Stomach (tissue), 9 donors: ENCODE results near the gene ATRNL1. TPM values are rescaled to one million over a fixed set of nuclear protein-coding genes. Genes with fewer than 3 reads are reported as not detected.
"Not testable (repeated sequence)": the region's sequence is repeated elsewhere in the genome, so short reads cannot be mapped to it uniquely, and the experiment has no call there.

Experiments used
- DNase-seq, 2 donors: peaks; one replicate each; pipeline versions ENCODE4 v3.0.0 to v3.0.0-alpha.2; 2013 to 2019
- H3K27ac ChIP-seq, 5 donors: fragments of 200-600 bp in 4 of 5; sonication (generic) in 4 of 5; one replicate each; pipeline ENCODE4 v1.5.1; 2013 to 2019; ENCODE audit warnings: mild to moderate bottlenecking in 1 of 5, moderate library complexity in 1 of 5
- H3K27me3 ChIP-seq, 3 donors: fragments of 200-600 bp; sonication (generic); one replicate each; pipeline ENCODE4 v1.5.1; 2017 to 2019; ENCODE audit warnings: mixed run types in 1 of 3
- H3K36me3 ChIP-seq, 4 donors: fragments of 200-600 bp; sonication (generic); 1 replicate in 3 of 4; 2 replicates in 1 of 4; pipeline ENCODE4 v1.5.1; 2016 to 2019
- H3K4me1 ChIP-seq, 4 donors: fragments of 200-600 bp; sonication (generic); one replicate each; pipeline ENCODE4 v1.5.1; 2016 to 2019
- H3K4me3 ChIP-seq, 4 donors: fragments of 200-600 bp; sonication (generic) in 3 of 4; one replicate each; pipeline ENCODE4 v1.5.1; 2016 to 2019; ENCODE audit warnings: mild to moderate bottlenecking in 1 of 4
- H3K9me3 ChIP-seq, 4 donors: fragments of 200-600 bp; sonication (generic); one replicate each; pipeline ENCODE4 v1.5.1; 2016 to 2019
- CTCF ChIP-seq, 7 experiments: fragments of 450-650 bp in 4 of 7; fragments of 200-600 bp in 3 of 7; sonication (generic) in 3 of 7; IDR thresholded peaks; one replicate each; pipeline ENCODE4 v1.5.1; 2016 to 2019; ENCODE audit warnings: antibody characterized with exemption in 7 of 7, control low read depth in 2 of 7, mild to moderate bottlenecking in 1 of 7
- EP300 ChIP-seq: sonication (generic); formaldehyde crosslinking; IDR thresholded peaks from one replicate; pipeline ENCODE4 v1.6.1; 2017; ENCODE audit warnings: antibody characterized with exemption
- POLR2A ChIP-seq, 4 donors: fragments of 450-650 bp; IDR thresholded peaks; one replicate each; pipeline ENCODE4 v1.6.1; 2016; ENCODE audit warnings: antibody characterized with exemption in 4 of 4, control low read depth in 2 of 4, mild to moderate bottlenecking in 1 of 4, moderate library complexity in 1 of 4
- POLR2AphosphoS5 ChIP-seq, 3 donors: sonication (generic); formaldehyde crosslinking; IDR thresholded peaks; one replicate each; pipeline ENCODE4 v1.6.1; 2016; ENCODE audit warnings: antibody characterized with exemption in 3 of 3
- WGBS, 5 donors: extraction: QIAGEN DNeasy Blood & Tissue Kit in 3 of 5; methylation state at CpG; one replicate each; pipeline versions ENCODE4 v1.1.5 to v1.1.7; 2013 to 2018; 5-methylcytosine and 5-hydroxymethylcytosine counted together
- intact Hi-C: fragments of 100-400 bp; cut with DNase I; formaldehyde crosslinking; loops from one replicate; pipeline ENCODE4 v1.15.1; 2023; ENCODE audit warnings: low total_unique reads
- polyA plus RNA-seq, 3 donors: library from polyadenylated mRNA; stranded (reverse); fragments of 200-250 nt; gene quantifications; one replicate each; pipeline ENCODE4 v1.2.3, GENCODE V29; 2013
- total RNA-seq, 5 donors: library from RNA; depleted of rRNA; stranded (reverse); fragments of >200 nt; gene quantifications; one replicate each; pipeline versions ENCODE4 v1.1.0 to v1.2.3, GENCODE V29; 2014 to 2016
- donor health status: healthy with polysubstance abuse.
- donor health status: Bipolar disorder and iron deficiency.
- donor health status: healthy.

ATRNL1 gene
- total and polyA plus RNA-seq, 8 donors: 0.12 to 50.7 (median 0.72) TPM; not detected in 1

GRCh38 chr10:115321360-115321759 lies 228.2 kb downstream of the ATRNL1 start:
- intact Hi-C loops: no loop called here
- no peaks in the 10 kb centered on the region for H3K4me1 ChIP-seq
- TF ChIP-seq EP300 (no peak), POLR2AphosphoS5 (IDR thresholded peaks at IDR 0.05) (no peak), CTCF (IDR thresholded peaks at IDR 0.05) (no peak), POLR2A (IDR thresholded peaks at IDR 0.05) (no peak)
- DNase-seq: no peak
- no peak overlapping the region for H3K4me3 ChIP-seq
- no peaks in the 10 kb centered on the region for H3K36me3 ChIP-seq
- H3K27ac ChIP-seq: no peak overlapping the region
- H3K9me3 ChIP-seq: no peaks in the 10 kb centered on the region
- WGBS, 5 donors: 21 to 35% (median 29%) methylated on average over 2 of the region's 2 CpGs
- H3K27me3 ChIP-seq: no peaks in the 10 kb centered on the region

- WGBS, 5 donors: 73 to 86% (median 83%) methylated on average over 2 of the region's 2 CpGs
- intact Hi-C loops: no loop called here
- H3K36me3 ChIP-seq: no peaks in the 10 kb centered on the region
Observed at GRCh38 chr10:115328331-115328730, 235.2 kb downstream of the ATRNL1 start.

GRCh38 chr10:115335366-115335765 lies 242.2 kb downstream of the ATRNL1 start:
- H3K4me3 ChIP-seq: no peak overlapping the region
- intact Hi-C loops: no loop called here
- TF ChIP-seq CTCF (IDR thresholded peaks at IDR 0.05) (no peak), POLR2AphosphoS5 (IDR thresholded peaks at IDR 0.05) (no peak), EP300 (no peak), POLR2A (IDR thresholded peaks at IDR 0.05) (no peak)

More at GRCh38 chr10:115328331-115328730, 235.2 kb downstream of the ATRNL1 start:
- Histone ChIP-seq H3K4me3 (no peak overlapping the region), H3K27me3 (no peaks in the 10 kb centered on the region), H3K27ac (no peak overlapping the region), H3K9me3 (no peaks in the 10 kb centered on the region), H3K4me1 (no peaks in the 10 kb centered on the region)
- no peak for TF ChIP-seq CTCF (IDR thresholded peaks at IDR 0.05)
- no peak for TF ChIP-seq POLR2AphosphoS5 (IDR thresholded peaks at IDR 0.05)
- no peak for TF ChIP-seq EP300
- no peak for TF ChIP-seq POLR2A (IDR thresholded peaks at IDR 0.05)
- no peak for DNase-seq

GRCh38 chr10:115355162-115355760 lies 262.1 kb downstream of the ATRNL1 start:
- no peaks in the 10 kb centered on the region for H3K27me3 ChIP-seq
- no peaks in the 10 kb centered on the region for H3K9me3 ChIP-seq
- TF ChIP-seq CTCF (IDR thresholded peaks at IDR 0.05): peak in 4 of 7 experiments; percentile 21 to 56 (median 38)
- no peak for TF ChIP-seq EP300
- H3K27ac ChIP-seq: no peak overlapping the region
- peak in 1 of 2 donors; percentile 86 for DNase-seq
- 3 to 15% (median 8%) methylated on average over 2 of the region's 2 CpGs for WGBS, 5 donors
- H3K4me1 ChIP-seq: no peaks in the 10 kb centered on the region
- no peak overlapping the region for H3K4me3 ChIP-seq
- intact Hi-C loops: loop anchor here (10.0 kb wide), 1 partner anchor 1030 kb away; no protein-coding TSS in a partner anchor
- no peaks in the 10 kb centered on the region for H3K36me3 ChIP-seq

More at GRCh38 chr10:115335366-115335765, 242.2 kb downstream of the ATRNL1 start:
- 81 to 97% (median 95%) methylated on average over 1 of the region's 1 CpG for WGBS, 5 donors
- Histone ChIP-seq H3K27me3 (no peaks in the 10 kb centered on the region), H3K9me3 (no peaks in the 10 kb centered on the region), H3K4me1 (no peaks in the 10 kb centered on the region), H3K36me3 (no peaks in the 10 kb centered on the region), H3K27ac (no peak overlapping the region)
- DNase-seq: no peak

- WGBS, 5 donors: 88 to 95% (median 93%) methylated on average over 9 to 18 of the region's 18 CpGs
- H3K9me3 ChIP-seq: peaks cover 0 to 32% (median 9%) of the 10 kb centered on the region in 4 donors
- H3K27me3 ChIP-seq, H3K36me3 ChIP-seq, DNase-seq, H3K4me3 ChIP-seq, H3K27ac ChIP-seq, intact Hi-C loops, H3K4me1 ChIP-seq: not testable (repeated sequence)
Observed at GRCh38 chr10:115367920-115368319, 274.8 kb downstream of the ATRNL1 start.
